WTC11 (cell line): Measurements from ENCODE around the gene E2F2.

Experiments
- ETV6 ChIP-seq: sonication (generic); formaldehyde crosslinking; IDR thresholded peaks from 2 replicates; pipeline ENCODE4 v1.8.1; 2022; ENCODE audit warnings: mild to moderate bottlenecking, missing genetic modification reagents
- RELA ChIP-seq: sonication (generic); formaldehyde crosslinking; IDR thresholded peaks from 2 replicates; pipeline ENCODE4 v1.8.1; 2022; ENCODE audit warnings: missing genetic modification reagents, mild to moderate bottlenecking, borderline replicate concordance
- TEAD4 ChIP-seq: sonication (generic); formaldehyde crosslinking; IDR thresholded peaks from 2 replicates; pipeline ENCODE4 v1.8.0; 2022; ENCODE audit warnings: mild to moderate bottlenecking, missing genetic modification reagents
- TF ChIP-seq, protein P1 (sequence below): sonication (generic); formaldehyde crosslinking; IDR thresholded peaks from 2 replicates; pipeline ENCODE4 v1.8.0; 2022; ENCODE audit warnings: mild to moderate bottlenecking, missing genetic modification reagents
- TF ChIP-seq, protein P2 (sequence below): sonication (generic); formaldehyde crosslinking; IDR thresholded peaks from 2 replicates; pipeline ENCODE4 v1.8.0; 2022; ENCODE audit warnings: mild to moderate bottlenecking, missing genetic modification reagents
- TF ChIP-seq, protein P3 (sequence below): sonication (generic); formaldehyde crosslinking; IDR thresholded peaks from 2 replicates; pipeline ENCODE4 v1.8.0; 2023; ENCODE audit warnings: missing genetic modification reagents
- TF ChIP-seq, protein P4 (sequence below): fragments of 200-600 bp; IDR thresholded peaks from 2 replicates; pipeline ENCODE4 v1.8.0; 2022; ENCODE audit warnings: antibody characterized with exemption
- TF ChIP-seq, protein P5 (sequence below): sonication (generic); formaldehyde crosslinking; IDR thresholded peaks from 2 replicates; pipeline ENCODE4 v1.8.0; 2022; ENCODE audit warnings: missing genetic modification reagents
- TF ChIP-seq, protein P6 (sequence below): sonication (generic); formaldehyde crosslinking; IDR thresholded peaks from 2 replicates; pipeline ENCODE4 v1.8.1; 2022; ENCODE audit warnings: low read depth, missing genetic modification reagents, borderline replicate concordance

DNA sequence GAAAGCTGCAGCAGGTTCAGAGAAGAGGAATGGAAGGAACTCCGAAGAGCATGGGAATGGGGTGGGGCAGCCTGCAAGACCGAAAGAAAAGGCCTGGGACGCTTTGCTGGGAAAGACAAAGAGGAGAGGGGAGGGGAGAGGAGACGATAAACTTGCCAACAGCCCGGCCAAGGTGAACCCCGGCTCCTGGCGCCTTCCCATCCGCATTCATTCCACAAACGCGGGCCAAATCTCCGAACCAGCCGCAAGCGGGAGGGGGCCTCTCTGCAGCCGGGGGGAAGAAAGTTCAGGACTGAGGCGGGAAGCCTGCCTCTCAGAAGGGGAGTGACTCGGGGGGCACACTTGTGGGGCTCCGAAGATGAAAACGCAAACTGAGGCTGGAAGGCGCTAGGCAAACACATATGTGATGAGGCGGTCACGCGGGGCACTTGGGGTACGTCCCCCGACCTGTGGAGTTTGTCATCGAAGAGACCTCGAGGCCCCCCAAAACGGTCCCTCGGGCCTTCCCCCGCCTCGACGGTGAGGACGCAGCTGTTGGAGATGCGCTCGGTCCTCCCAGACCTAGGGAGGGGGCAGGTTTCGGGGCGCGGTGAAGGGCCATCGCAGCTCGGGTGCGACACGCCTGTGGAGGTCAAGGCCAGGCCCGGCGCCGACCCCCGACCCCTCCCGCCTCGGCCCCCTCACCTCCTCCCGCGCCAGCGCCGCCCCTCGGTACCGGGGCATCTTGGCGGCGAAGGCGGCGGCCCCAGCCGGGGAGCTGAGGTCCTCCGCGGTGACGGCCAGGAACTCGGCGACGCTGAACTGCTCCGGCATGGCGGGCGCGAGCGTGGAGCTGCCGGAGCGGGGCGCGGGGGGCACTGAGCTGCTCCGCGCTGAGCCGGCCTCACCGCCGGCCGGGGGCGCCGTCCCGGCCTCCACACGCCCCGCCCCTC, 47.4 kb downstream of the E2F2 start, which contains the start of gene ASAP3:
- TF ChIP-seq, protein P1, sequence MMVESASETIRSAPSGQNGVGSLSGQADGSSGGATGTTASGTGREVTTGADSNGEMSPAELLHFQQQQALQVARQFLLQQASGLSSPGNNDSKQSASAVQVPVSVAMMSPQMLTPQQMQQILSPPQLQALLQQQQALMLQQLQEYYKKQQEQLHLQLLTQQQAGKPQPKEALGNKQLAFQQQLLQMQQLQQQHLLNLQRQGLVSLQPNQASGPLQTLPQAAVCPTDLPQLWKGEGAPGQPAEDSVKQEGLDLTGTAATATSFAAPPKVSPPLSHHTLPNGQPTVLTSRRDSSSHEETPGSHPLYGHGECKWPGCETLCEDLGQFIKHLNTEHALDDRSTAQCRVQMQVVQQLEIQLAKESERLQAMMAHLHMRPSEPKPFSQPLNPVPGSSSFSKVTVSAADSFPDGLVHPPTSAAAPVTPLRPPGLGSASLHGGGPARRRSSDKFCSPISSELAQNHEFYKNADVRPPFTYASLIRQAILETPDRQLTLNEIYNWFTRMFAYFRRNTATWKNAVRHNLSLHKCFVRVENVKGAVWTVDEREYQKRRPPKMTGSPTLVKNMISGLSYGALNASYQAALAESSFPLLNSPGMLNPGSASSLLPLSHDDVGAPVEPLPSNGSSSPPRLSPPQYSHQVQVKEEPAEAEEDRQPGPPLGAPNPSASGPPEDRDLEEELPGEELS (CRISPR knock-in tag): 0 out of 2 replicates have a peak, but pooled peaks have one; percentile 21
- TF ChIP-seq, protein P2, sequence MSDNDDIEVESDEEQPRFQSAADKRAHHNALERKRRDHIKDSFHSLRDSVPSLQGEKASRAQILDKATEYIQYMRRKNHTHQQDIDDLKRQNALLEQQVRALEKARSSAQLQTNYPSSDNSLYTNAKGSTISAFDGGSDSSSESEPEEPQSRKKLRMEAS (CRISPR knock-in tag): 0 out of 2 replicates have a peak, but pooled peaks have one; percentile 22
- TF ChIP-seq, protein P3, sequence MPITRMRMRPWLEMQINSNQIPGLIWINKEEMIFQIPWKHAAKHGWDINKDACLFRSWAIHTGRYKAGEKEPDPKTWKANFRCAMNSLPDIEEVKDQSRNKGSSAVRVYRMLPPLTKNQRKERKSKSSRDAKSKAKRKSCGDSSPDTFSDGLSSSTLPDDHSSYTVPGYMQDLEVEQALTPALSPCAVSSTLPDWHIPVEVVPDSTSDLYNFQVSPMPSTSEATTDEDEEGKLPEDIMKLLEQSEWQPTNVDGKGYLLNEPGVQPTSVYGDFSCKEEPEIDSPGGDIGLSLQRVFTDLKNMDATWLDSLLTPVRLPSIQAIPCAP (CRISPR knock-in tag): no peak
- TF ChIP-seq, protein P4, sequence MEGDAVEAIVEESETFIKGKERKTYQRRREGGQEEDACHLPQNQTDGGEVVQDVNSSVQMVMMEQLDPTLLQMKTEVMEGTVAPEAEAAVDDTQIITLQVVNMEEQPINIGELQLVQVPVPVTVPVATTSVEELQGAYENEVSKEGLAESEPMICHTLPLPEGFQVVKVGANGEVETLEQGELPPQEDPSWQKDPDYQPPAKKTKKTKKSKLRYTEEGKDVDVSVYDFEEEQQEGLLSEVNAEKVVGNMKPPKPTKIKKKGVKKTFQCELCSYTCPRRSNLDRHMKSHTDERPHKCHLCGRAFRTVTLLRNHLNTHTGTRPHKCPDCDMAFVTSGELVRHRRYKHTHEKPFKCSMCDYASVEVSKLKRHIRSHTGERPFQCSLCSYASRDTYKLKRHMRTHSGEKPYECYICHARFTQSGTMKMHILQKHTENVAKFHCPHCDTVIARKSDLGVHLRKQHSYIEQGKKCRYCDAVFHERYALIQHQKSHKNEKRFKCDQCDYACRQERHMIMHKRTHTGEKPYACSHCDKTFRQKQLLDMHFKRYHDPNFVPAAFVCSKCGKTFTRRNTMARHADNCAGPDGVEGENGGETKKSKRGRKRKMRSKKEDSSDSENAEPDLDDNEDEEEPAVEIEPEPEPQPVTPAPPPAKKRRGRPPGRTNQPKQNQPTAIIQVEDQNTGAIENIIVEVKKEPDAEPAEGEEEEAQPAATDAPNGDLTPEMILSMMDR: no peak
- peak; percentile 31; the same call in 1 of the 2 replicates for TF ChIP-seq ETV6 (CRISPR knock-in tag)
- TF ChIP-seq RELA (CRISPR knock-in tag): no peak
- TF ChIP-seq, protein P5, sequence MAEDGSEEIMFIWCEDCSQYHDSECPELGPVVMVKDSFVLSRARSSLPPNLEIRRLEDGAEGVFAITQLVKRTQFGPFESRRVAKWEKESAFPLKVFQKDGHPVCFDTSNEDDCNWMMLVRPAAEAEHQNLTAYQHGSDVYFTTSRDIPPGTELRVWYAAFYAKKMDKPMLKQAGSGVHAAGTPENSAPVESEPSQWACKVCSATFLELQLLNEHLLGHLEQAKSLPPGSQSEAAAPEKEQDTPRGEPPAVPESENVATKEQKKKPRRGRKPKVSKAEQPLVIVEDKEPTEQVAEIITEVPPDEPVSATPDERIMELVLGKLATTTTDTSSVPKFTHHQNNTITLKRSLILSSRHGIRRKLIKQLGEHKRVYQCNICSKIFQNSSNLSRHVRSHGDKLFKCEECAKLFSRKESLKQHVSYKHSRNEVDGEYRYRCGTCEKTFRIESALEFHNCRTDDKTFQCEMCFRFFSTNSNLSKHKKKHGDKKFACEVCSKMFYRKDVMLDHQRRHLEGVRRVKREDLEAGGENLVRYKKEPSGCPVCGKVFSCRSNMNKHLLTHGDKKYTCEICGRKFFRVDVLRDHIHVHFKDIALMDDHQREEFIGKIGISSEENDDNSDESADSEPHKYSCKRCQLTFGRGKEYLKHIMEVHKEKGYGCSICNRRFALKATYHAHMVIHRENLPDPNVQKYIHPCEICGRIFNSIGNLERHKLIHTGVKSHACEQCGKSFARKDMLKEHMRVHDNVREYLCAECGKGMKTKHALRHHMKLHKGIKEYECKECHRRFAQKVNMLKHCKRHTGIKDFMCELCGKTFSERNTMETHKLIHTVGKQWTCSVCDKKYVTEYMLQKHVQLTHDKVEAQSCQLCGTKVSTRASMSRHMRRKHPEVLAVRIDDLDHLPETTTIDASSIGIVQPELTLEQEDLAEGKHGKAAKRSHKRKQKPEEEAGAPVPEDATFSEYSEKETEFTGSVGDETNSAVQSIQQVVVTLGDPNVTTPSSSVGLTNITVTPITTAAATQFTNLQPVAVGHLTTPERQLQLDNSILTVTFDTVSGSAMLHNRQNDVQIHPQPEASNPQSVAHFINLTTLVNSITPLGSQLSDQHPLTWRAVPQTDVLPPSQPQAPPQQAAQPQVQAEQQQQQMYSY (CRISPR knock-in tag): peak; percentile 71
- TF ChIP-seq, protein P6, sequence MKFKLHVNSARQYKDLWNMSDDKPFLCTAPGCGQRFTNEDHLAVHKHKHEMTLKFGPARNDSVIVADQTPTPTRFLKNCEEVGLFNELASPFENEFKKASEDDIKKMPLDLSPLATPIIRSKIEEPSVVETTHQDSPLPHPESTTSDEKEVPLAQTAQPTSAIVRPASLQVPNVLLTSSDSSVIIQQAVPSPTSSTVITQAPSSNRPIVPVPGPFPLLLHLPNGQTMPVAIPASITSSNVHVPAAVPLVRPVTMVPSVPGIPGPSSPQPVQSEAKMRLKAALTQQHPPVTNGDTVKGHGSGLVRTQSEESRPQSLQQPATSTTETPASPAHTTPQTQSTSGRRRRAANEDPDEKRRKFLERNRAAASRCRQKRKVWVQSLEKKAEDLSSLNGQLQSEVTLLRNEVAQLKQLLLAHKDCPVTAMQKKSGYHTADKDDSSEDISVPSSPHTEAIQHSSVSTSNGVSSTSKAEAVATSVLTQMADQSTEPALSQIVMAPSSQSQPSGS (CRISPR knock-in tag): no peak
- no peak for TF ChIP-seq TEAD4 (CRISPR knock-in tag)
